ENCODE measurements around the gene AMIGO1.

AMIGO1 gene

GRCh38 chr1:109500941-109501381 lies 8.6 kb downstream of the AMIGO1 start:
- no peak for FAIRE-seq

GRCh38 chr1:109499661-109500536 lies 9.6 kb downstream of the AMIGO1 start:
- no peak for FAIRE-seq

GRCh38 chr1:109499081-109499480 lies 10.4 kb downstream of the AMIGO1 start:
- no peak for FAIRE-seq

- no peak for FAIRE-seq
Observed at GRCh38 chr1:109498161-109498801, 11.2 kb downstream of the AMIGO1 start.

- FAIRE-seq: no peak
Observed at GRCh38 chr1:109497449-109498160, 11.9 kb downstream of the AMIGO1 start.

GRCh38 chr1:109495738-109496137 lies 13.8 kb downstream of the AMIGO1 start:
- no peak for FAIRE-seq

GRCh38 chr1:109493805-109494539 lies 15.6 kb downstream of the AMIGO1 start, which contains the start of gene CYB561D1:
CYB561D1 (plus strand) TSS chr1:109494094; CDS start chr1:109494140, 46 bp downstream.
- no peak for FAIRE-seq

- no peak for FAIRE-seq
Observed at GRCh38 chr1:109493227-109493626, 16.3 kb downstream of the AMIGO1 start.

- no peak for FAIRE-seq
Observed at GRCh38 chr1:109492779-109493178, 16.7 kb downstream of the AMIGO1 start.

- no peak for FAIRE-seq
Observed at GRCh38 chr1:109491372-109491771, 18.2 kb downstream of the AMIGO1 start.

GRCh38 chr1:109490934-109491302 lies 18.6 kb downstream of the AMIGO1 start:
- no peak for FAIRE-seq

GRCh38 chr1:109490029-109490933 lies 19.2 kb downstream of the AMIGO1 start:
- FAIRE-seq: no peak

GRCh38 chr1:109488696-109489095 lies 20.8 kb downstream of the AMIGO1 start:
- FAIRE-seq: no peak

- no peak for FAIRE-seq
Observed at GRCh38 chr1:109488201-109488600, 21.3 kb downstream of the AMIGO1 start.

GRCh38 chr1:109487261-109487660 lies 22.3 kb downstream of the AMIGO1 start:
- FAIRE-seq: no peak

- no peak for FAIRE-seq
Observed at GRCh38 chr1:109485001-109485400, 24.5 kb downstream of the AMIGO1 start.

- FAIRE-seq: no peak
Observed at GRCh38 chr1:109484519-109484975, 25.0 kb downstream of the AMIGO1 start.

- no peak for FAIRE-seq
Observed at GRCh38 chr1:109483672-109484518, 25.6 kb downstream of the AMIGO1 start, which contains the start of gene ATXN7L2. ATXN7L2 (plus strand) TSS chr1:109483905; CDS start chr1:109483954, 49 bp downstream.

GRCh38 chr1:109482791-109483671 lies 26.5 kb downstream of the AMIGO1 start:
- no peak for FAIRE-seq

Measured in A204.1 (cell line).